ENCODE measurements around the gene HCFC1. TPM values are rescaled to one million over a fixed set of nuclear protein-coding genes. Genes with fewer than 3 reads are reported as not detected.
A peak's percentile ranks its signal among the peaks of the same experiment; 100 is the strongest.

Gene HCFC1
- total and polyA plus RNA-seq, 11 donors: 11.8 to 72.6 (median 33.8) TPM

DNA sequence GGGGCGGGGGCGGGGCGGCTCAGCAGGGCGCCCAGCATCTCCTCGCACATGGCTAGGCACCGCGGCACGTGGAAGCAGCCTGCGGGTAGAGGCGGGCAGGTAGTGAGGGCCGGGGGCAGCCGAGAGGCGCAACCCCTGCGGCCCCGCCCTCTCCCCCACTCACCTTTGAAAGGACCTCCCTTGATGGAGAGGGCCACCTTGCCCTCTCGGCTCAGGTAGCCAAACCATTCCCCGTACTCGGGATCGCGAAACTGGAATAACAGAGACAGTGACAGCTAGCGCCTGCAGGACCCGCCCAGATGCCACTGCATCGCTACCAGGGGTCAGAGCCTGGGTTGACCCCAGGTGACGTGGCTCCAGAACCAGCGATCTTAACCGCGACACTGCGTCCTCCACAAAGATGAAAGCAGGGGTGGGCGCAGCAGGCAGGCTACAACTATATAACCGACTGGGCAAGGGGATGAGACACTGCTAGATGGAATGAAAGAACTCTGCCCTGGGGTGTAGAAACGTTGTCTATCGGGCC, 36.2 kb downstream of the HCFC1 start:
- peak overlapping the region in 11 of 12 donors; percentile 23 to 97 (median 72) for H3K4me3 ChIP-seq
- peak overlapping the region in 7 of 12 donors; percentile 29 to 77 (median 54) for H3K27ac ChIP-seq
- WGBS, 4 donors: 14 to 58% (median 35%) methylated on average over 16 to 32 of the region's 32 CpGs
- intact Hi-C loops (cut with DNase I): no loop called here
- H3K27me3 ChIP-seq: peaks cover 0 to 6% (median 0%) of the 10 kb centered on the region in 9 donors
- peaks cover 0 to 30% (median 16%) of the 10 kb centered on the region in 9 donors for H3K36me3 ChIP-seq
- ATAC-seq (peak in 1 of 4 donors; percentile 1), DNase-seq (no peak)
- TF ChIP-seq, protein P1, sequence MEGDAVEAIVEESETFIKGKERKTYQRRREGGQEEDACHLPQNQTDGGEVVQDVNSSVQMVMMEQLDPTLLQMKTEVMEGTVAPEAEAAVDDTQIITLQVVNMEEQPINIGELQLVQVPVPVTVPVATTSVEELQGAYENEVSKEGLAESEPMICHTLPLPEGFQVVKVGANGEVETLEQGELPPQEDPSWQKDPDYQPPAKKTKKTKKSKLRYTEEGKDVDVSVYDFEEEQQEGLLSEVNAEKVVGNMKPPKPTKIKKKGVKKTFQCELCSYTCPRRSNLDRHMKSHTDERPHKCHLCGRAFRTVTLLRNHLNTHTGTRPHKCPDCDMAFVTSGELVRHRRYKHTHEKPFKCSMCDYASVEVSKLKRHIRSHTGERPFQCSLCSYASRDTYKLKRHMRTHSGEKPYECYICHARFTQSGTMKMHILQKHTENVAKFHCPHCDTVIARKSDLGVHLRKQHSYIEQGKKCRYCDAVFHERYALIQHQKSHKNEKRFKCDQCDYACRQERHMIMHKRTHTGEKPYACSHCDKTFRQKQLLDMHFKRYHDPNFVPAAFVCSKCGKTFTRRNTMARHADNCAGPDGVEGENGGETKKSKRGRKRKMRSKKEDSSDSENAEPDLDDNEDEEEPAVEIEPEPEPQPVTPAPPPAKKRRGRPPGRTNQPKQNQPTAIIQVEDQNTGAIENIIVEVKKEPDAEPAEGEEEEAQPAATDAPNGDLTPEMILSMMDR (IDR thresholded peaks at IDR 0.05): no peak
- TF ChIP-seq POLR2A (IDR thresholded peaks at IDR 0.05): no peak
- H3K9me3 ChIP-seq: no peaks in the 10 kb centered on the region
- H3K4me1 ChIP-seq: peaks cover 0 to 23% (median 5%) of the 10 kb centered on the region in 12 donors

DNA sequence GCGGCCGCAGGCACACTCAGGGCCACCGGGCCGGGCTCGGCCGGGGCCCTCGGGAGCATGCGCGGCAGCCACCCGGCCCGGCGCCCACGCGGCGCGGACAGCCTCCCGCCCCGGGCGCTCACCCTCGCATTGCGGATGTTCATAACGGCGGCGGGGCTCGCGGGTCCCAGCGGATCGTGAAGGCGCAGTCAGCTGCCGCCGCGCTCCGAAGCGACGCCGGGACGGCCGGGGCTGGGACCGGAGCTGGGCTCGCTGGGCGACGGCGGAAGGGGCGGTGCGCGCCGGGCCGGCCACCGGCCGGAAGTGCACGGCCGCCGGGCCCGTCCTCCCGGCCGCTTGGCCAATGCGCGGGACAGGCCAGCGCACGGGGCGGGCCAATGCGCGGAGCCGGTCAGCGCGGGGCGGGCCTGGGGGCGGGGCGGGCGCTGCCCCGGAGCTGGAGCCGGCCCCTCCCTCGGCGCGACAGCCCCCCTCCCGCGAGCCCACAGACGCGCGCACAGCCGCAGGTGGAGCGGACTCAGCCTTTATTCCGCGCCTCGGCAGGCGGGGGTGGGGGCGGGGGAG, 36.8 kb downstream of the HCFC1 start, which contains the start of gene NAA10:
Gene NAA10 (minus strand): TSS at position 276 of the 564 bp plus-strand sequence. CDS start 133 bp downstream, at position 143.
- WGBS, 4 donors: 0 to 27% (median 5%) methylated on average over 2 to 82 of the region's 87 CpGs
- Histone ChIP-seq H3K27me3 (peaks cover 0 to under 1% (median 0%) of the 10 kb centered on the region in 9 donors), H3K4me1 (peaks cover 0 to 23% (median 5%) of the 10 kb centered on the region in 12 donors), H3K9me3 (no peaks in the 10 kb centered on the region), H3K36me3 (peaks cover 0 to 34% (median 19%) of the 10 kb centered on the region in 9 donors), H3K27ac (peak within 1 kb of the TSS in 11 of 12 donors; percentile 61 to 82 (median 72)), H3K4me3 (peak within 1 kb of the TSS; percentile 43 to 97 (median 74))
- TF ChIP-seq POLR2A (IDR thresholded peaks at IDR 0.05): peak in 1 of 2 donors; percentile 55
- TF ChIP-seq, protein P1 (IDR thresholded peaks at IDR 0.05): no peak
- ATAC-seq: peak; percentile 92 to 98 (median 96)
- intact Hi-C loops (cut with DNase I): no loop called here
- DNase-seq: peak; percentile 74 to 85 (median 80)

DNA sequence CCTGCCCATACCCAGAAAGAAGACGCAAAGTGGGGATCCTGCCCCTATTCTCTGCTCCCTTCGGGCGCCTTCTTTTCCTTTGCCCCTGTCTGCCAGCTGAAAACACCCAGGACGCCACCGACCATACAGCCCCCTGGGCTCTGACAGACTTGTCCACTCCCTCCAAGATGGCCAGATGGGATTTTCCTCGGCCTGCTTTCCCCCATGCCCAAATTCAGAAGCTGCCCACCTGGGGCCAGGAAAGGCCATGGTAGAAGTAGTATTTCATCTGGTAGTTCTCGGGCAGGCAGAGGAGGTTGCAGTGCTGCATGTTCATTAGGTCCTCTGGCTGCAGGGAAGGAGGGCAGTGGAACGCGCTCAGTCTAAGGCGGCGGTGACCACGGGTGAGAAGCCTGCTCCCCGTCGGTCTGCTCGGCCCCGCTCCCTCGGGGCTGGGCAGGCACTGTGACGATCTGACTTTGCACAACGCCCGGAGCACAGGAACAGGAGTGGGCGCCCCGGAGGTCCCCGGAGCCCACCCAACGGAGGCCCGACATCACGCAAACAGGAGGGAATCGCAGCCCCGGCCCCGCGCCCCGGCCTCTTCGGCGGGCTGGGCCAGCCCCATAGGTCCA, 37.4 kb downstream of the HCFC1 start:
- DNase-seq: no peak
- Histone ChIP-seq H3K27ac (peak overlapping the region in 11 of 12 donors; percentile 61 to 82 (median 72)), H3K4me1 (peaks cover 0 to 29% (median 5%) of the 10 kb centered on the region in 12 donors), H3K4me3 (peak overlapping the region; percentile 43 to 97 (median 74)), H3K36me3 (peaks cover 0 to 39% (median 19%) of the 10 kb centered on the region in 9 donors), H3K27me3 (no peaks in the 10 kb centered on the region), H3K9me3 (no peaks in the 10 kb centered on the region)
- intact Hi-C loops (cut with DNase I): no loop called here
- TF ChIP-seq POLR2A (IDR thresholded peaks at IDR 0.05): no peak
- TF ChIP-seq, protein P1 (IDR thresholded peaks at IDR 0.05): no peak
- WGBS, 4 donors: 3 to 54% (median 19%) methylated on average over 8 to 33 of the region's 33 CpGs
- ATAC-seq: peak in 2 of 4 donors; percentile 2 to 10

DNA sequence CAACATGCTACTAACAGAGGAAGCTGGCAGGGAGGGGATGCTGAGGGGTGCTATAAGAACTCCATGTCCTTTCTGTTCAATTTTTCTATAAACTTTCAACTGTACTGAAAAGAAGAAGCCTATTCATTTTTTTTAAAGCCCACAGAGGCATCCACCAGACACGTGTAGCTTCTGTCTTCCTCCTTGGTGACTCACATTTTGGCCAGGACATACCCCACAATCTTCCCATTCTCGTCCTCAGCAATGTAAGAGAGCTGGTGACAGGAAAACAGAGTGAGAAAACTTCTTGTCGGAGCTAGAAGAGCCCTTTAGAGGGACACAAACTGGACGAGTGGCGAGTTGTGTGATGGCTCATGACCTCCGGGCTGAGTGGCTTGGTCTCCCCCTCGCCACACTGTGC, 37.9 kb downstream of the HCFC1 start:
- H3K4me3 ChIP-seq: peak overlapping the region in 11 of 12 donors; percentile 51 to 97 (median 75)
- ATAC-seq (no peak), DNase-seq (no peak)
- intact Hi-C loops (cut with DNase I): no loop called here
- H3K27ac ChIP-seq: peak overlapping the region in 6 of 12 donors; percentile 61 to 82 (median 70)
- H3K27me3 ChIP-seq: no peaks in the 10 kb centered on the region
- TF ChIP-seq, protein P1 (IDR thresholded peaks at IDR 0.05): no peak
- no peak for TF ChIP-seq POLR2A (IDR thresholded peaks at IDR 0.05)
- WGBS, 4 donors: 29 to 51% (median 38%) methylated on average over 7 of the region's 7 CpGs
- peaks cover 0 to 34% (median 8%) of the 10 kb centered on the region in 12 donors for H3K4me1 ChIP-seq
- H3K36me3 ChIP-seq: peaks cover 0 to 41% (median 19%) of the 10 kb centered on the region in 9 donors
- no peaks in the 10 kb centered on the region for H3K9me3 ChIP-seq
